ENCODE data around the gene GAS7. TPM values are rescaled to one million over a fixed set of nuclear protein-coding genes. Genes with fewer than 3 reads are reported as not detected.

The GAS7 gene
- total RNA-seq, 4 donors from 2014 or later, result 62.6 to 122 (median 77.0) TPM

- no peaks in the 10 kb centered on the region for H3K9me3 ChIP-seq
- peak; percentile 45 for ATAC-seq
- WGBS, 2 donors (ENCODE audit: low coverage in 1 of 2), result 36 to 58% methylated on average over 7 to 10 of the region's 16 CpGs
- H3K4me3 ChIP-seq, result no peak overlapping the region
- no peaks in the 10 kb centered on the region for H3K36me3 ChIP-seq
- H3K4me1 ChIP-seq, result peaks cover 0 to 71% (median 23%) of the 10 kb centered on the region in 3 donors
- no peak for TF ChIP-seq EP300 (IDR thresholded peaks at IDR 0.05)
- peak; percentile 8 for TF ChIP-seq POLR2AphosphoS5 (IDR thresholded peaks at IDR 0.05)
- H3K27me3 ChIP-seq, result peaks cover 5% of the 10 kb centered on the region
- H3K27ac ChIP-seq, result peak overlapping the region in 3 of 4 donors; percentile 70 to 81 (median 79)
Measured at GRCh38 chr17:10126616-10127501, 71.5 kb downstream of the GAS7 start.

GRCh38 chr17:10126276-10126615 lies 72.2 kb downstream of the GAS7 start:
- no peak for ATAC-seq
- H3K27me3 ChIP-seq, result peaks cover 5% of the 10 kb centered on the region
- H3K36me3 ChIP-seq, result no peaks in the 10 kb centered on the region
- H3K4me1 ChIP-seq, result peaks cover 0 to 76% (median 27%) of the 10 kb centered on the region in 3 donors
- TF ChIP-seq EP300 (IDR thresholded peaks at IDR 0.05), result no peak
- no peak for TF ChIP-seq POLR2A (IDR thresholded peaks at IDR 0.05)
- no peak for TF ChIP-seq POLR2AphosphoS5 (IDR thresholded peaks at IDR 0.05)
- no peak for TF ChIP-seq CTCF (IDR thresholded peaks at IDR 0.05)
- H3K27ac ChIP-seq, result peak overlapping the region in 3 of 4 donors; percentile 70 to 81 (median 79)
- no peak overlapping the region for H3K4me3 ChIP-seq
- H3K9me3 ChIP-seq, result no peaks in the 10 kb centered on the region
- WGBS, 2 donors (ENCODE audit: low coverage in 1 of 2), result 64 to 70% methylated on average over 5 to 17 of the region's 18 CpGs

GRCh38 chr17:10125531-10126275 lies 72.7 kb downstream of the GAS7 start:
- Histone ChIP-seq H3K9me3 (no peaks in the 10 kb centered on the region), H3K4me1 (peaks cover 0 to 82% (median 32%) of the 10 kb centered on the region in 3 donors), H3K27ac (peak overlapping the region in 3 of 4 donors; percentile 70 to 81 (median 79)), H3K36me3 (no peaks in the 10 kb centered on the region), H3K27me3 (peaks cover 5% of the 10 kb centered on the region), H3K4me3 (no peak overlapping the region)
- 19 to 40% methylated on average over 7 of the region's 11 CpGs for WGBS, 2 donors (ENCODE audit: low coverage in 1 of 2)
- TF ChIP-seq CTCF (IDR thresholded peaks at IDR 0.05) (no peak), POLR2AphosphoS5 (IDR thresholded peaks at IDR 0.05) (no peak), EP300 (IDR thresholded peaks at IDR 0.05) (no peak), POLR2A (IDR thresholded peaks at IDR 0.05) (no peak)
- ATAC-seq, result no peak

- H3K27ac ChIP-seq, result peak overlapping the region in 3 of 4 donors; percentile 50 to 69 (median 62)
Measured at GRCh38 chr17:10123093-10123492, 75.3 kb downstream of the GAS7 start.

More at GRCh38 chr17:10123093-10123492, 75.3 kb downstream of the GAS7 start:
- no CpG with 5 or more reads among the region's 2 CpGs for WGBS, 2 donors (ENCODE audit: low coverage in 1 of 2)
- no peaks in the 10 kb centered on the region for H3K36me3 ChIP-seq
- TF ChIP-seq CTCF (IDR thresholded peaks at IDR 0.05) (no peak), POLR2A (IDR thresholded peaks at IDR 0.05) (no peak), POLR2AphosphoS5 (IDR thresholded peaks at IDR 0.05) (no peak), EP300 (IDR thresholded peaks at IDR 0.05) (no peak)
- H3K4me3 ChIP-seq, result no peak overlapping the region
- peaks cover 0 to 96% (median 43%) of the 10 kb centered on the region in 3 donors for H3K4me1 ChIP-seq
- peaks cover 5% of the 10 kb centered on the region for H3K27me3 ChIP-seq
- H3K9me3 ChIP-seq, result no peaks in the 10 kb centered on the region
- ATAC-seq, result no peak

Data from gastroesophageal sphincter (tissue), 4 donors.